Cerebellar cortex (tissue), 1 donor: ENCODE measurements around the gene CDK10.
A peak's percentile ranks its signal among the peaks of the same experiment; 100 is the strongest.
"Not testable (repeated sequence)": the region's sequence is repeated elsewhere in the genome, so short reads cannot be mapped to it uniquely, and the experiment has no call there.

ENCODE experiments used
- DNase-seq: peaks from one replicate; pipeline ENCODE4 v3.0.0-alpha.2; 2015; ENCODE audit warnings: low spot score

CDK10 gene

DNA sequence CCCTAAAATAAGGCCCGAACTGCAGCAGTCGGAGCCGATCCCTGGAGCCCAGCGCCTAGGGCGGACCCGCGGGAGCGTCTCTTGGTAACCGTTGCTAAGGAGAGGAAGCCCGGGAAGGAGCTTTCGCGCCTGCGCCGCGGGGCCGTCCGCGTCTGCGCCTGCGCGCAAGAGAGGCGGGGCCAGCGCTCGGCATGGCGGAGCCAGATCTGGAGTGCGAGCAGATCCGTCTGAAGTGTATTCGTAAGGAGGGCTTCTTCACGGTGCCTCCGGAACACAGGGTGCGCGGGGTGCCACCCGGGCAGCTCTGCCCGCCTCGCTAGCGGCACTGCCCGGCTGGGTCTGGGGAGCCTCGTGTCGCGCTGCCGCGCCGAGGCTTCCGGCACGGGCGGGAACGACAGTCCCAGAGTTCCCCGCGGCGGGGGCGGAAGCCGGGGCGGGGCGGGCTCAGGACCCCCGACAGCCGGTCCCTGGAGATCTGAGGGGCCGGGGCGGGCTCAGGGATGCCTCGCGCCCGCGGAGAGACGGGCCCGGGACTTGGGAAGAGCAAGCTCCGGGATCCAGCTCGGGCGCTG is at the start of gene CDK10:
Gene CDK10 (plus strand): TSS at position 170 of the 572 bp plus-strand sequence. CDS start 22 bp downstream, at position 192.
- peak; percentile 85 for DNase-seq

GRCh38 chr16:89637379-89637778 is 49.1 kb upstream of the CDK10 start:
- DNase-seq: no peak

- DNase-seq: no peak
These were observed 48.0 kb upstream of the CDK10 start for GRCh38 chr16:89638455-89638854.

- no peak for DNase-seq
These were observed 47.1 kb upstream of the CDK10 start for GRCh38 chr16:89639385-89639784.

DNA sequence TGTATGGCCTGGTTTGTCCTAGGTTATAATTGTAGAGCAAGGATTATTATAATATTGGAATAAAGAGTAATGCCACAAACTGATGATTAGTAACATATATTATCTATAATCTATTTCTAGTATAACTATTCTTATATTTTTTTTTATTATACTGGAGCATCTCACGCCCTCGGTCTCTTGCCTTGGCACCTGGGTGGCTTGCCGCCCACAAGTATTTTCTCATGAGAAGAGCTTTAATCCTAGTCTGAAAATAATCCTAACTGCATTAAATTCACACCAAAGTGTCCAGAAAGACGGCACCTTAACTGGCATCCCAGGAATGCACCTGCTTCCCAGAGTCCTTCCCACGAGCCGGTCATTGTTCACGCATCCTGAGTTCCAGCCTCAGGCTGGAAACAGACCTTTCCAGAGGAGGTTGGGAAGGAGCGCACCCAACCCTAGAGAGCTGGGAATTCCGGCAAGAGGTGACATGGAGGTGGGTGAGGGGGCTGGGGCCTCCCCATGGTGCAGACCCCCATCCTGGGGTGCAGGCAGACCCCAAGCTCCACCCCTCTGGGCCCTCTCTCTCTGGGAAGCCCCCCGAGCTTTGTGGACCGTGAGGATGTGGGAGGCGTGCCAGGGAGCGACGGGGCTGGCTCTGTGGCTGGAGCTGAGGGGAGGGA is 44.9 kb upstream of the CDK10 start:
- DNase-seq: no peak

DNA sequence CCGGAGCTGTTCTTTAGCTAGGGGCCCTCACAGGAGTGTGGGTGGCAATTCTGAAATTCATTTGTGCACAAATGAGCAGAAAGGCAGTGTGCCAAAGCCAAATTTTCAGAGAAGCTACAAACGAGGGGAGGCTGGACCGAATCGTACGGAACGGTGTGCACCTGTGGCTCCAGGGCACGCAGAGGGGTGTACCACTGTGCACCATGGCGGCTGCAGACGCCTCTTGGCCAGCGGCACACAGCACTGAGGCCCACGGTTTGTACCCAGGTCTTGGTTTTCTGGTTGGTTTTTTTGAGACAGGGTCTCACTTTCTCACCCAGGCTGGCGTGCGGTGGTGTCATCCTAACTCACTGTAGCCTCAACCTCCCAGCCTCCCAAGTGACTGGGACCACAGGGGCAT is 43.9 kb upstream of the CDK10 start:
- no peak for DNase-seq

DNA sequence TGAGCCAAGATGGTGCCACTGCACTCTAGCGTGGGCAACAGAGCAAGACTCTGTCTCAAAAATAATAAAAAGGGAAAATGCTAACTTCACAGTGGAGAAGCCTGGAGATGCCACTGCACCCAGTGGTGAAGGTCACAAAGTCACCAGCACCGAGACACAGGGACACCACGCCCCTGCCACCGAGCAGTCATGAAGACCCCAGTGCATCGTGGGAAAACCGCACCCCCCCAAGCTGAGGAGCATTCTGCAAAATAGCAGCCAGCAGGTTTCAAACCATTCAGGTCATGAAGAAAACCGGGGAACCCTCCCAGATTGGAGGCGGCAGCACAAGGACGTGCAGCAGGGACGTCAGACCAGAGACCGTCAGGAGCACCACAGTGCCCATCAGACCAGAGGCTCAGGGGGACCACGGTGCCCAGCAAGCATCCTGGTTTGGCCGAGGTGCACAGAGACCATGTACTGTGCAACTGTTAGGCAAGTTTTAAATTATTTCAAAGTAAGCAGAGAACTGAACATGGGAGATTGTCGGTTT is 42.7 kb upstream of the CDK10 start:
- DNase-seq: no peak

- no peak for DNase-seq
These were observed 41.4 kb upstream of the CDK10 start for GRCh38 chr16:89645122-89645521.

DNA sequence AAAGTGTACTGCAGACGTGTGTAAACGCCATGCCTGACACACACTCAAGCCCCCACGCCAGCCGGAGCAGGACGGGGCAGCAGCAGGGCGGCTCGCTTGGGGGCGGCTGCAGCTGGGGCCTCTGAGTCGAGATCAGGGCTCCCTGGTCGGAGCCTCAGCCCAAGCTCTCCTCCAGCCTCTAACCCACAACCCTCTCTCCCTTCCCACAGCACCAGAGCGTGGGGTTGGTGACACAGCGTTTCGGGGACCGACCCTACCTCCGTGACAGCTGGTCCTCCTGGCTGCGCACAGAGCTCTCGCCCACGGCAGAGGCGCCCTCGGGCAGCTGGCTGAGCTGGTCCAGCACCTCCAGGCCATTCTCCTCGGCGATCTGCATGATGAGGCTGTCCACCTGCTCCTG is 40.2 kb upstream of the CDK10 start:
- DNase-seq: no peak

DNA sequence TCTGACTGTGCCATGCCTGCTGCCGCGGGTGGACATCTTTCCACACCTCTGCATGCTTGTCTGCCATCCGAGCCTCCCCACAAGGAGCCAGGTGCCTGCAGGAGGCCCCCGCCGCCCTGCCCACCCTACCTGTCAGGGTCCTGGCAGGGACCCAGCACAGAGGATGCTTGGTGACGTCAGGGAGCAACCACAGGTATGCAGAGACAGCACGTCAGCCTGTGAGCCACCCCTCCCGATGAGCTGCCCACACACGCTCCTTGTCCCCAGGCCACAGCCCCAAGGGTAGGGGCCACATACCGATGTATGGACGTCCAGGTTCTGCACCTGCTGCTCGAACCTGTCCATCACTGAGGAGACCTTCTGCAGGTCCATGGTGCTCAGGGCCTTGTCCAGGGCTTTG is 39.6 kb upstream of the CDK10 start:
- no peak for DNase-seq

DNA sequence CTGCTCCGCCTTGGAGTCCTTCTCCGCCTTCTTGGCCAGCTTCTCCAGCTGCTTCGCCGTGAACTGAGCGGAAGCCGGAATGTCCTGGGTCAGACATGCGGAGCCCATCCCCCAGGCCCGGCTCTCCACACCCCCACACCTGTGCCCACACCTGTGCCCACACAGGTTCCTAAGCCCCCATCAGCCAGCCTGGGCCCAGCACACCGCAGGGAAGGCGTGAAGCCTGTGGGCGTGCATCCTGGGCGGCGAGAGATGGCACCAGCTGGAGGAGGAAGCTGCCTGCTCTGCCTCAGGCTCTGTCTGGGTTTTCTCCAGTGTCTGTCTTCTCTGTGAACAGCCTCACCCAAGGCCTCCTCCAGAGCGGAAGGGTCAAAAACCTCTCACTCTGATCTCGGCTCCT is 34.9 kb upstream of the CDK10 start:
- DNase-seq: no peak

DNA sequence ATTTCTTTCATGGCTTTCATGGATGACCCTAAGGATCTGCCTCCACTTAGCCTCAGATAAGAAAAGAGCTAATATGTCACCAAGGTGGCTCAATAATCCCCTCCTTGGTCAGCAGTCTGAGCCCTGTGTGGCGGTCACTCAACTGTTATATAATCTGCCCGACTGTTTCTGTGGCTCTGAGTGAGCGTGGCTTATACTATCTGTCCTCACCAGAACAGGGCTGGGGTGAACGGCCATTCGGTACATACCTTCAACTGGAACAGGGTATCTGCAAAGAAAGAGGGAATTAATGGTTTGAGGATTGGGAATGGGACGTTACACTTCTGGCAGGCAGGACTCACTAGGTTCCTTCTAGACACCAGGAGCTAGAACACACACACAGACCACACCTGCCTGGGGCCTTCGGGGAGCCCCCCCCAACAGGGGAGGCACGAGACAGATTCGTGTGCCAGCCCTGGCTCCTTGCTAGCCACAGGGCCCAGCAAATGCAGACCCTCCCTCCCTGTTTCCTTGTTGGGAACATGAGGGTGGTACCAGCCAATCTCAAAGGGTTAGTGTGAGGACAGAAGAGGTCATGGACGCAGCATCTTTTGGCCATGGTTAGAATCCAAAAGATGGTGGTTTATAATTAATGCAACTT is 32.7 kb upstream of the CDK10 start:
- no peak for DNase-seq

DNA sequence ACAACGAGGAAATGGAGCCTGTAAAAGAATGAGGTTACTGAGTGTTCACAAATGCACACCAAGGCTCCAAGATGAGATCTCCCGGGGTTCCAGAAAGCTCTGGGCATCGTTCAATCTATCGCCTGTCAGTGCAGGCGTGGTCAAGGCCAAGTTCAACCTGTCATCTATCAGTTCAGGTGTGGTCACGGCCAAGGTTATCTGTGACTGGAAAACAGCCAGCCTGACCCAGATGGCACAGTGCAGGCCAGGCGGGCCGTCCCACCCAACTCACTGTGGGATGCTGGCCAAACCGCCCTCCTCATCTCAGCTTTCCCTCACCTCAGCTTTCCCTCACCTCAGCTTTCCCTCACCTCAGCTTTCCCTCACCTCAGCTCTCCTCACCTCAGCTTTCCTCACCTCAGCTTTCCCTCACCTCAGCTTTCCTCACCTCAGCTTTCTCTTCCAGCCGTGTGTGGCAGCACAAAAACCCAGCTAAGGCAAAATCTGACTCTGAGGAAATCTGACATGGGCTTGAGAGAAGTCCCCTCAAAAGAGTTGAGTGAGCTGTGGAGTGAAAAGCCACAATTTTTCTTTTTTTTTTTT is 31.3 kb upstream of the CDK10 start:
- no peak for DNase-seq

DNA sequence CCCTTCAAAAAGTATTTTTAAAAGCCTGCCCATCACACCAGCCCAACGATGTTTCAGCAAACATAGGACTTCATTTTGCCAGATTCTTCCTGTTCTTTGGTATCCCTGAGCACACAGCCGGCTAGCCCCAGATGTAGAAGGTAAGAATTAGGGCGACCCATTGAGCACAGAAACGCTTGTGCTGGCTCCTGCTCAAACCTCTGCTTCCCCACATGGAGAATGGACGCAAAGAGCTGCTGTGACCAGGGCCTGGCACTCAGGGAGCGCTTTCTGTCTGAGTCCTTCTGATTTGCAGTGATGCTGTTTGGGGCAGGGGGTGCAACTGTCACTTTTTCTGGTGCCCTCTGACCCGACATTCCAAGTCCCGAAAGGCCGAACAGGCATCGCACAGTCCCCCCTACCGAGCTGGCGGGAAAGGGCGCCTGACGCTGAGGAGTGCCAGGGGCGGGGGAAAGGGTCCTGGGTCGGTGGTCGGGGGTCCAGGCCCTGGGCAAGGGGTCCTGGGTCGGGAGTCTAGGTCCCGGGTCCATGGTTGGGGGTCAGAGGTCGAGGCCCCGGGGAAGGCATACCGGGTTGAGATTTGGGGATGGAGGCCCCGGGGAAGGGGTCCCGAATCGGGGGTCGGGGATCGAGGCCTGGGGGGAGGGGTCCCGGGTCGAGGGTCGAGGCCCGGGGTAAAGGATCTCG is 29.9 kb upstream of the CDK10 start:
- no peak for DNase-seq

GRCh38 chr16:89657442-89658220 is 28.9 kb upstream of the CDK10 start, which contains the start of the genes CHMP1A and SPATA33:
CHMP1A (minus strand) TSS chr16:89657708; CDS start chr16:89657588, 120 bp downstream.
SPATA33 (plus strand) TSS chr16:89657836; CDS start chr16:89657912, 76 bp downstream.
- DNase-seq: peak; percentile 78

DNA sequence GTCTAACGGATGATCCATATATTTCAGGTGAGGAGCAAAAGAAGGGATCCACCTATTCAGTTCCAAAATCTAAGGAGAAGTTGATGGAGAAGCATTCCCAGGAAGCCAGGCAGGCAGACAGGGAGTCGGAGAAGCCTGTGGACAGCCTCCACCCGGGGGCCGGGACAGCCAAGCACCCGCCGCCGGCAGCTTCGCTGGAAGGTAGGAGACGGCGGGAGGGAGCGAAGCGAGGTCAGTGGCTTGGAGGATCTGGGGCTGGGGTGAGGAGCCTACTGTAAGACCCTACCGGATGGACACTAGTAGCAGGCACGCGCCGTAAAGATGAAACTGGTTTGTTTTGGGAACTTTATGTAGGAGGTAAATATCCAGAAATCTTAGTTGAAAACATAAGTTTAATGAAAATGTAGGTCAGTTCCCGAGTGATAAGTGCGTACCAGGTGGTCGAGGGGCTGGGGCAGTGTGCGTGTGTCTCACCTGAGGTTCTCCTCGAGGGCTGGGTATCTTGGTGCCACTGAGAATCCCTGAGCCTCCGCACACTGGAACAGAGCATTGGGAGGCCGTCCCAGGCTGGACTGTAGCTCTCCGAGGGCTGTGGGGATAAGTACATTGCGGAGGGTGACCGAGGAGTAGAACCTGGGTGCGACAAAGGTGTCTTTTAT is 28.1 kb upstream of the CDK10 start:
- DNase-seq: no peak

DNA sequence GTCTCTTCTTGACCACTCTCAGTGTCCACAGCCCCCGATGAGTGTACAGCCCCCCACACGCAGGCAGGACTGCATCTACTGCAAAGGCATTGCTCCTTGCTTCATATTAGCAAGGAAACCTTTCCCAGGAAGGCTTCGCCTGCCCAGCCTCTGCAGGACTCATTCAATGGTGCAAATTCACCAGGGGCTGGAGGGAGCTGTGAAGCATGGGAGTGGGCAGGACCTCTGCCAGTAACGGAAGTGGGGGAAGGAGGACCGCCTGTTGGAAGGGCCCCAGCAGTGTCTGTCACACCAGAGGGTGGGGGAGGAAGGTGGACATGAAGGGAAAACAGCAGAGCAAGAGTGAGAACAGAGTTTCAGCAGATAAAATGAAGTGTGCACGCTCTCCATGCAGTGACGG is 26.3 kb upstream of the CDK10 start:
- DNase-seq: no peak

- no peak for DNase-seq
These were observed 25.3 kb upstream of the CDK10 start for GRCh38 chr16:89661215-89661614.

- DNase-seq: not testable (repeated sequence)
These were observed 22.3 kb upstream of the CDK10 start for GRCh38 chr16:89664238-89664637.

- peak; percentile 47 for DNase-seq
These were observed 19.5 kb upstream of the CDK10 start for GRCh38 chr16:89667000-89667399.

GRCh38 chr16:89667633-89668032 is 18.9 kb upstream of the CDK10 start:
- DNase-seq: no peak
